Inferior parietal cortex (tissue), 1 donor: ENCODE data around the gene MAPK14.
"Not testable (repeated sequence)": the region's sequence is repeated elsewhere in the genome, so short reads cannot be mapped to it uniquely, and the experiment has no call there.

Experiments
- DNase-seq: peaks from one replicate; pipeline ENCODE4 v3.0.0-alpha.2; 2016; ENCODE audit errors: extremely low spot score

The MAPK14 gene

GRCh38 chr6:36068586-36068985 lies 41.0 kb downstream of the MAPK14 start:
- DNase-seq: no peak

- DNase-seq: no peak
These were observed 42.0 kb downstream of the MAPK14 start for GRCh38 chr6:36069573-36069972.

- DNase-seq: no peak
These were observed 42.6 kb downstream of the MAPK14 start for GRCh38 chr6:36070252-36070651.

GRCh38 chr6:36071281-36071680 lies 43.7 kb downstream of the MAPK14 start:
- DNase-seq: no peak

- DNase-seq: no peak
These were observed 44.1 kb downstream of the MAPK14 start for GRCh38 chr6:36071714-36072113.

GRCh38 chr6:36072681-36073080 lies 45.1 kb downstream of the MAPK14 start:
- DNase-seq: no peak

GRCh38 chr6:36073587-36073986 lies 46.0 kb downstream of the MAPK14 start:
- DNase-seq: no peak

- no peak for DNase-seq
These were observed 48.0 kb downstream of the MAPK14 start for GRCh38 chr6:36075656-36076055.

- DNase-seq: no peak
These were observed 48.8 kb downstream of the MAPK14 start for GRCh38 chr6:36076178-36077063.

GRCh38 chr6:36078159-36078558 lies 50.6 kb downstream of the MAPK14 start:
- no peak for DNase-seq

GRCh38 chr6:36079601-36080000 lies 52.0 kb downstream of the MAPK14 start:
- no peak for DNase-seq

GRCh38 chr6:36082318-36082717 lies 54.7 kb downstream of the MAPK14 start:
- no peak for DNase-seq

GRCh38 chr6:36083446-36083845 lies 55.8 kb downstream of the MAPK14 start:
- no peak for DNase-seq

GRCh38 chr6:36088204-36088603 lies 60.6 kb downstream of the MAPK14 start:
- DNase-seq: not testable (repeated sequence)

- DNase-seq: no peak
These were observed 61.4 kb downstream of the MAPK14 start for GRCh38 chr6:36089048-36089447.

GRCh38 chr6:36094238-36094637 lies 66.6 kb downstream of the MAPK14 start:
- DNase-seq: no peak

GRCh38 chr6:36094753-36095496 lies 67.3 kb downstream of the MAPK14 start:
- DNase-seq: peak; percentile 93

- DNase-seq: no peak
These were observed 68.1 kb downstream of the MAPK14 start for GRCh38 chr6:36095497-36096391.

- DNase-seq: no peak
These were observed 70.8 kb downstream of the MAPK14 start for GRCh38 chr6:36098253-36098919.

- no peak for DNase-seq
These were observed 71.5 kb downstream of the MAPK14 start for GRCh38 chr6:36098920-36099647.
